ENCODE measurements around the gene CNTD1. TPM values are rescaled to one million over a fixed set of nuclear protein-coding genes. Genes with fewer than 3 reads are reported as not detected.

CNTD1 gene
- total and polyA plus RNA-seq, 2 experiments from 2014 or later, result 1.1 TPM; not detected in 1

GRCh38 chr17:42845556-42845917, 46.9 kb downstream of the CNTD1 start:
- Histone ChIP-seq H4K20me1 (replicated peaks; ENCODE audit: insufficient read depth) (peaks cover 16% of the 10 kb centered on the region), H3K9me2 (ENCODE audit: insufficient read depth) (no peaks in the 10 kb centered on the region)

More at GRCh38 chr17:42845556-42845917, 46.9 kb downstream of the CNTD1 start:
- H3K27me3 Mint-ChIP-seq (ENCODE audit: insufficient read depth, low read depth, poor library complexity), result peaks cover 7% of the 10 kb centered on the region
- H3K36me3 Mint-ChIP-seq (ENCODE audit: low read depth), result peaks cover 56% of the 10 kb centered on the region
- H2AFZ ChIP-seq, result no peak overlapping the region
- DNase-seq (ENCODE audit: low spot score), result no peak
- peaks cover 29% of the 10 kb centered on the region for H3K36me3 ChIP-seq (ENCODE audit: insufficient read depth)
- H3K4me1 Mint-ChIP-seq, result peaks cover 3% of the 10 kb centered on the region; the same call in 1 of the 3 replicates
- no peaks in the 10 kb centered on the region for H3K27me3 ChIP-seq (ENCODE audit: insufficient read depth)
- no peaks in the 10 kb centered on the region for H3K4me1 ChIP-seq (ENCODE audit: insufficient read depth)
- H3K27ac Mint-ChIP-seq, result no peak overlapping the region
- H3K4me3 ChIP-seq, result no peak overlapping the region
- no peak for ATAC-seq
- H3K9me3 Mint-ChIP-seq, result no peaks in the 10 kb centered on the region; the same call in 2 of the 3 replicates
- TF ChIP-seq REST (IDR thresholded peaks at IDR 0.05; ENCODE audit: unreplicated experiment) (no peak), ZNF114 (CRISPR knock-in tag; IDR thresholded peaks at IDR 0.05) (no peak), STAT1 (IDR thresholded peaks at IDR 0.05; ENCODE audit: unreplicated experiment) (no peak), ETS1 (IDR thresholded peaks at IDR 0.05) (no peak), CREB1 (CRISPR knock-in tag; IDR thresholded peaks at IDR 0.05; ENCODE audit: low read depth) (no peak), ZNF462 (CRISPR knock-in tag; IDR thresholded peaks at IDR 0.05) (no peak), POLR2AphosphoS5 (IDR thresholded peaks at IDR 0.05; ENCODE audit: low read depth) (no peak), EZH2 (IDR thresholded peaks at IDR 0.05; ENCODE audit: low read depth, unreplicated experiment) (no peak), EZH2phosphoT487 (IDR thresholded peaks at IDR 0.05; ENCODE audit: unreplicated experiment) (no peak)
- H3K27ac ChIP-seq (ENCODE audit: low read depth), result no peak overlapping the region
- no peak overlapping the region for H3K4me2 ChIP-seq
- peaks cover 18% of the 10 kb centered on the region; the same call in 1 of the 2 replicates for H3F3A ChIP-seq (replicated peaks; ENCODE audit: low read depth)
- H3K4me3 Mint-ChIP-seq, result no peak overlapping the region
- H3K79me2 ChIP-seq (replicated peaks; ENCODE audit: insufficient read depth), result no peaks in the 10 kb centered on the region
